ENCODE measurements around the gene ATL1. TPM values are rescaled to one million over a fixed set of nuclear protein-coding genes. Genes with fewer than 3 reads are reported as not detected.

ATL1 gene
- polyA plus RNA-seq (ENCODE audit: insufficient read length in 3 of 3) = 10 to 100 TPM in 1 of 3 donors, 1 to 10 TPM in 2; 8.7 to 10.7 (median 9.3) TPM
- long read RNA-seq, donor 1 = 0 reads
- long read RNA-seq, donor 2 = 0 reads
- long read RNA-seq, donor 3 = 0 reads
- long read RNA-seq, donor 4 = 0 reads
- long read RNA-seq, donor 5, partial matches to known transcripts = 7 of 7 reads
- long read RNA-seq, donor 5, other reads (novel, unspliced or antisense) = 0 of 7 reads
- long read RNA-seq, donor 6 = 0 reads
- long read RNA-seq, donor 7, partial matches to known transcripts = 0 of 1 reads
- long read RNA-seq, donor 7, other reads (novel, unspliced or antisense) = 0 of 1 reads
- long read RNA-seq, donor 8, partial matches to known transcripts = 5 of 5 reads
- long read RNA-seq, donor 8, other reads (novel, unspliced or antisense) = 0 of 5 reads
- long read RNA-seq, donor 9, partial matches to known transcripts = 0 of 1 reads
- long read RNA-seq, donor 9, other reads (novel, unspliced or antisense) = 0 of 1 reads
- long read RNA-seq, donor 10 = 0 reads
- long read RNA-seq, donor 11, partial matches to known transcripts = 16 of 16 reads
- long read RNA-seq, donor 11, other reads (novel, unspliced or antisense) = 0 of 16 reads
- long read RNA-seq, donor 12, partial matches to known transcripts = 22 of 22 reads
- long read RNA-seq, donor 12, other reads (novel, unspliced or antisense) = 0 of 22 reads
- long read RNA-seq, donor 13 = 0 reads
- long read RNA-seq, donor 14 = 0 reads
- long read RNA-seq, donor 15 = 0 reads
- long read RNA-seq, donor 16 = 0 reads

GRCh38 chr14:50559990-50560930, at the start of gene ATL1:
Gene ATL1 (plus strand): TSS chr14:50560145. CDS start chr14:50560266, 121 bp downstream.
- peak; percentile 78 for DNase-seq

GRCh38 chr14:50510157-50510556, 49.8 kb upstream of the ATL1 start:
- no peak for DNase-seq

- no peak for DNase-seq
Measured at GRCh38 chr14:50512463-50512862, 47.5 kb upstream of the ATL1 start.

- DNase-seq = no peak
Measured at GRCh38 chr14:50516091-50516490, 43.9 kb upstream of the ATL1 start.

GRCh38 chr14:50520947-50521815, 38.8 kb upstream of the ATL1 start:
- no peak for DNase-seq

- no peak for DNase-seq
Measured at GRCh38 chr14:50521912-50522341, 38.0 kb upstream of the ATL1 start.

- no peak for DNase-seq
Measured at GRCh38 chr14:50523271-50524041, 36.5 kb upstream of the ATL1 start.

GRCh38 chr14:50524060-50524459, 35.9 kb upstream of the ATL1 start:
- DNase-seq = no peak

GRCh38 chr14:50524731-50525515, 35.0 kb upstream of the ATL1 start:
- no peak for DNase-seq

- DNase-seq = no peak
Measured at GRCh38 chr14:50528000-50528399, 31.9 kb upstream of the ATL1 start.

- DNase-seq = no peak
Measured at GRCh38 chr14:50529288-50530179, 30.4 kb upstream of the ATL1 start.

- DNase-seq = no peak
Measured at GRCh38 chr14:50530358-50530757, 29.6 kb upstream of the ATL1 start.

- DNase-seq = no peak
Measured at GRCh38 chr14:50530794-50531365, 29.1 kb upstream of the ATL1 start.

- DNase-seq = peak; percentile 60
Measured at GRCh38 chr14:50531595-50532501, 28.1 kb upstream of the ATL1 start.

GRCh38 chr14:50532502-50533240, 27.3 kb upstream of the ATL1 start, which contains the start of gene MAP4K5:
Gene MAP4K5 (minus strand): TSS chr14:50532569. CDS start chr14:50532049, 520 bp downstream.
- DNase-seq = peak; percentile 92

- DNase-seq = no peak
Measured at GRCh38 chr14:50533241-50533705, 26.7 kb upstream of the ATL1 start.
